Uterus (tissue), 4 donors: ENCODE data around the gene FAM241A. TPM values are rescaled to one million over a fixed set of nuclear protein-coding genes. Genes with fewer than 3 reads are reported as not detected.

Source experiments
- DNase-seq, 2 donors: peaks; one replicate each; pipeline ENCODE4 v3.0.0-alpha.2; 2019 to 2020
- H3K27ac ChIP-seq, 2 donors: fragments of 200-600 bp; sonication (generic); 1 replicate in 1 of 2; 2 replicates in 1 of 2; pipeline ENCODE4 v1.5.1; 2016 to 2018
- H3K27me3 ChIP-seq, 2 donors: fragments of 200-600 bp; sonication (generic); one replicate each; pipeline ENCODE4 v1.5.1; 2018 to 2019; ENCODE audit warnings: control low read depth in 1 of 2
- H3K36me3 ChIP-seq, 2 donors: fragments of 200-600 bp; sonication (generic); one replicate each; pipeline ENCODE4 v1.5.1; 2019; ENCODE audit warnings: control low read depth in 1 of 2
- H3K4me1 ChIP-seq, 2 donors: fragments of 200-600 bp; sonication (generic); one replicate each; pipeline ENCODE4 v1.5.1; 2018 to 2019; ENCODE audit warnings: control low read depth in 1 of 2
- H3K4me3 ChIP-seq, 2 donors: fragments of 200-600 bp; sonication (generic); 1 replicate in 1 of 2; 2 replicates in 1 of 2; pipeline ENCODE4 v1.5.1; 2018 to 2019; ENCODE audit warnings: mild to moderate bottlenecking in 1 of 2
- H3K9me3 ChIP-seq, 2 donors: fragments of 200-600 bp; sonication (generic); one replicate each; pipeline ENCODE4 v1.5.1; 2019; ENCODE audit warnings: control low read depth in 1 of 2
- CTCF ChIP-seq, 4 experiments: fragments of 200-600 bp in 2 of 4; fragments of 450-650 bp in 2 of 4; sonication (generic) in 2 of 4; IDR thresholded peaks; one replicate each; pipeline ENCODE4 v1.5.1; 2016 to 2019; ENCODE audit warnings: antibody characterized with exemption in 4 of 4, mild to moderate bottlenecking in 2 of 4, moderate library complexity in 1 of 4
- POLR2A ChIP-seq, 2 donors: fragments of 450-650 bp; IDR thresholded peaks; one replicate each; pipeline ENCODE4 v1.6.1; 2016; ENCODE audit warnings: antibody characterized with exemption in 2 of 2, mild to moderate bottlenecking in 1 of 2, moderate library complexity in 1 of 2
- intact Hi-C: fragments of 100-400 bp; cut with DNase I; formaldehyde crosslinking; loops from one replicate; pipeline ENCODE4 v1.15.1; 2023; ENCODE audit warnings: low total_unique reads
- total RNA-seq, 4 donors: library from RNA; depleted of rRNA in 3 of 4; stranded (reverse); fragments of >200 nt in 3 of 4; gene quantifications; one replicate each; pipeline versions ENCODE4 v1.1.0 to v1.2.4, GENCODE V29; 2014 to 2023
- donor health status: DM: yes; HTN: yes; CAD: no.

FAM241A gene
- total RNA-seq, 4 donors from 2014 or later, result 2.3 to 8.5 (median 3.5) TPM

DNA sequence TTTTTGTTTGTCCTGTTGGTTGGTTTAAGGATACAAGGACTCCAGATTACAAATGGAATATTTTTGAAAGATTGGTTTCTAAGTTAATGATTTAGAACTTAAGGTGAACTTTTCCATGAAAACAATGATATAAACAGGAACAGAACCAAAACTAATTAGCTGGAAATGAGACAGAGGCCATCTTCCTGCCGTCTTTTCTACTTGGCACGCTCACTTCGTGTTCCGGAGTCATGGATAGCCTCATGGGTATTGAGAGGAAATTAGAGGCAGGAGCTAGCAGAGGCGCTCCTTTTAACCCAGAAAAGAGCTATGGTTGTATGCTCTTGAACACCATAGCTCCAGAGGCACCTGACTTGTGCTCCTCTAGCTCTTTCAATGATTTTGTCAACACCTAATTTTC is 2.4 kb downstream of the FAM241A start:
- Histone ChIP-seq H3K4me3 (peak overlapping the region in 1 of 2 donors; percentile 5), H3K27ac (peak overlapping the region; percentile 4 to 82), H3K9me3 (no peaks in the 10 kb centered on the region), H3K27me3 (no peaks in the 10 kb centered on the region), H3K4me1 (no peaks in the 10 kb centered on the region), H3K36me3 (no peaks in the 10 kb centered on the region)
- intact Hi-C loops, result no loop called here
- TF ChIP-seq POLR2A (IDR thresholded peaks at IDR 0.05), result no peak
- TF ChIP-seq CTCF (IDR thresholded peaks at IDR 0.05), result no peak
- no peak for DNase-seq

DNA sequence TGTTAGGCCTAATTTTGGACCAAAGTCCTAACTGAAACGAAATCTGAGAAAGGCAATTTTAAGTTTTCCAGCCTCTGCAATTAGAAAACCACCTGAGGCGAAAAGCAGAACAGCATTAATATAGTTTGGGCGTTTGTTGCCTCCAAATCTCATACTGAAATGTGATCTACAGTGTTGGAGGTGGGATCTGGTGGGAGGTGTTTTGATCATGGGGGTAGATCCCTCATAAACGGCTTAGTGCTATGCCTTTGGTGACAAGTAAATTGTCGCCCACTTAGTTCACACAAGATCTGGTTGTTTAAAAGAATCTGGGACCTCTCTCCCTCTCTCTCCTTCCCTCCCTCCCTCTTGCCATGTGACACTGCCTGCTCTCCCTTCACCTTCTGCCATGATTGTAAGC is 5.7 kb downstream of the FAM241A start:
- Histone ChIP-seq H3K4me3 (no peak overlapping the region), H3K27me3 (no peaks in the 10 kb centered on the region), H3K27ac (no peak overlapping the region), H3K36me3 (no peaks in the 10 kb centered on the region), H3K9me3 (no peaks in the 10 kb centered on the region), H3K4me1 (no peaks in the 10 kb centered on the region)
- DNase-seq, result no peak
- intact Hi-C loops, result no loop called here
- TF ChIP-seq CTCF (IDR thresholded peaks at IDR 0.05), result no peak
- TF ChIP-seq POLR2A (IDR thresholded peaks at IDR 0.05), result no peak

DNA sequence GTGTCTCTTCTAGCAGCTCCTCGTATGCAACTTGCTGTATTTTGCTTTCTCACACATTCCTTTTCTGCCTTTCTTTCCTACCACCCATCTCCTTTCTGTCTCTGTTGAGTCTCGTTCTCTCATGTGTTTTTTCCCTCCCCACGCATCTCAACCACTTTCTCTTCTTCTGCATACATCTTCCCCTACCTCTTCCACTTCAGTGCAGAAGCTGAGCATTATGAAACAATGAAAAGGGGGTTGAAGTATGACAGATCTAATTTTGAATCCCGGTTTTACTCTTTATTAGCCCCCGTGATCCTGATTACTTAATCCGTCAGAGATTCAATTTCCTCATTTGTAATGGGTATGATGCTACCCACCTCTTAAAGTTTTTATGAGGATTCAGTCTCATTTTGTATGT is 7.3 kb downstream of the FAM241A start:
- H3K4me3 ChIP-seq, result no peak overlapping the region
- H3K27ac ChIP-seq, result peak overlapping the region in 1 of 2 donors; percentile 2
- TF ChIP-seq POLR2A (IDR thresholded peaks at IDR 0.05), result no peak
- no peak for TF ChIP-seq CTCF (IDR thresholded peaks at IDR 0.05)
- no peaks in the 10 kb centered on the region for H3K4me1 ChIP-seq
- no peaks in the 10 kb centered on the region for H3K9me3 ChIP-seq
- DNase-seq, result no peak
- no peaks in the 10 kb centered on the region for H3K27me3 ChIP-seq
- no peaks in the 10 kb centered on the region for H3K36me3 ChIP-seq
- intact Hi-C loops, result no loop called here

DNA sequence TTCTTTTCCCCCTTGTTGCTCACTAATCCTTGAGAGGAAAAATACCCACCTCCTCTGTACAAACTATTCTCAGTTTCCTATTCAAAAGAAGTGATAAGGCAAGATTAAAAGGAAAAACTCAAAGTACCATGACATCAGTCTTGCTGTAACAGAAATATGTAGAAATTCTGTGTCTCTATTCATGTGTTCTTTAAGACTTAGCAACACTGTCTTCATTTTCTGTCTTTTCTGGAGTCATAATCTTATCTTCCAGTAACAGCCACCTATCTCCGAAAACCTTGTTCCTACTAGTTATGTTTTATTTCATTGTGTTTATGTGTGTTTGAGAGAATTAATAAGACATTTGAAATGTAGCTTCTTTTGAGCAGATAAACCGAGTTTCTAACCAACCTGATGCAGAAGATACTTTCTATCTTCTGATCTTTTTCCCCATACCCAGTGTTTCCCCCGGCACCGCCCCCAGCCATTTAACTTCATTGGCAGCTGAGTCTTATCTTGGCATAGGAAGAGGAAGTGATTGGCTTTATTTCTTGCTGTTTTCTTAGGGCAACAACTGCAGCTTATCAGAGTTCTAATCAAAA is 8.0 kb downstream of the FAM241A start:
- H3K27me3 ChIP-seq, result no peaks in the 10 kb centered on the region
- peak overlapping the region in 1 of 2 donors; percentile 2 for H3K27ac ChIP-seq
- no peaks in the 10 kb centered on the region for H3K36me3 ChIP-seq
- H3K4me1 ChIP-seq, result no peaks in the 10 kb centered on the region
- intact Hi-C loops, result no loop called here
- no peaks in the 10 kb centered on the region for H3K9me3 ChIP-seq
- DNase-seq, result no peak
- no peak for TF ChIP-seq CTCF (IDR thresholded peaks at IDR 0.05)
- no peak for TF ChIP-seq POLR2A (IDR thresholded peaks at IDR 0.05)
- no peak overlapping the region for H3K4me3 ChIP-seq

GRCh38 chr4:112156112-112156511 is 10.9 kb downstream of the FAM241A start:
- intact Hi-C loops, result no loop called here
- H3K9me3 ChIP-seq, result no peaks in the 10 kb centered on the region
- H3K27ac ChIP-seq, result no peak overlapping the region
- no peaks in the 10 kb centered on the region for H3K27me3 ChIP-seq
- DNase-seq, result no peak
- no peak overlapping the region for H3K4me3 ChIP-seq
- no peak for TF ChIP-seq POLR2A (IDR thresholded peaks at IDR 0.05)
- TF ChIP-seq CTCF (IDR thresholded peaks at IDR 0.05), result no peak
- H3K4me1 ChIP-seq, result no peaks in the 10 kb centered on the region
- no peaks in the 10 kb centered on the region for H3K36me3 ChIP-seq
